ENCODE data around the gene UBE2H.
A peak's percentile ranks its signal among the peaks of the same experiment; 100 is the strongest.

UBE2H gene

DNA sequence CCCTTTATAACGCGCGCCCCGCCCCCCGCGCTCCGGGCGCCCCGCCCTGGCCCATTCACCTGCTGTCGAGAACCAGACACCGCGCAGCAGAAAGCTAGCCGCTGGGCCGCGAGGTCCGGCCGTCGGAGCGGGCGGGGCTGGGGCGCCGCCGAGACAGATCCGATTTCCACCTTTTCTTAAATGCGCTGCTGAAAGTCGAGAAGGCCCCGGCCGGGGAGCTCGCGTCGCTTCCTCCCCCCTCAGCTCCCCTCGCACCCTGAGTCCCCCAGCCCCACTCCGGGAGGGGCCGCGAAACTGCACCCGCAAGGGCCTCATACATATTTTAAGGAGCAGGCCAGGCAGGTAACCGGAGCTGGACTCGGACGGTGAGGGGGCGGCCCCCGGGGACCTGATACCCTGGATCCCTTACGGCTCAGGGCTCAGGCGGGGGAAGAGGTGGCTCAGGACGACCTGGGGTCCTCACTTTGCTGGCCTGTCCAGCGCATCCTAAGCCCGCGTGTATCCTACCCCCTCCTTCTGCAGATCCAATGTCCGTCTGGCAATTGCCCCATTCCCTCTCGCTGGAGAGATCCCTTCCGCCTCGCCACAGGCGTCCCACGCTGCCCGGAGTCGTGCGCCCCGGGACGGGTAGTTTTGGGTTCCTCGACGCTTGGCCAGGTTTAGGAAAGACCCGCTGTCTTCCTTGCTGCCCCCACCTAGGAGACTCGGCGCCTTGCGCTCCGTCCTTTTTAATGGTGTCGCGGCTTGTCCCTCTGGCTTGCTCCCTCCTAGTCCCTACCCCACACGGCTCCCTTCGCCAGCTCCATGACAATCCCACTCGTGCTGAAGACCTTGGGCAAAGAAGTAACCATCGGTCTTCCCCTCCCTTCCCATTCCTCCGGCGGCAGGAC, 170.6 kb downstream of the UBE2H start:
- Histone ChIP-seq H2AFZ (ENCODE audit: low read depth, low read length) (no peak overlapping the region), H3K4me3 (ENCODE audit: low read length) (no peak overlapping the region), H3K27ac (ENCODE audit: low read length) (no peak overlapping the region), H3K9ac (ENCODE audit: low read length) (no peak overlapping the region), H3K4me2 (ENCODE audit: low read length) (no peak overlapping the region), H3K36me3 (replicated peaks; ENCODE audit: low read depth, low read length) (no peaks in the 10 kb centered on the region), H3K27me3 (ENCODE audit: low read depth, low read length) (no peaks in the 10 kb centered on the region), H4K20me1 (ENCODE audit: insufficient read depth, low read length) (no peaks in the 10 kb centered on the region; the same call in 1 of the 2 replicates), H3K79me2 (ENCODE audit: low read length) (no peaks in the 10 kb centered on the region), H3K4me1 (ENCODE audit: low read length) (0 out of 2 replicates have a peak, but pooled peaks cover 4% of the 10 kb centered on the region), H3K9me3 (ENCODE audit: insufficient read depth, low read length) (no peaks in the 10 kb centered on the region)
- TF ChIP-seq, protein P1, sequence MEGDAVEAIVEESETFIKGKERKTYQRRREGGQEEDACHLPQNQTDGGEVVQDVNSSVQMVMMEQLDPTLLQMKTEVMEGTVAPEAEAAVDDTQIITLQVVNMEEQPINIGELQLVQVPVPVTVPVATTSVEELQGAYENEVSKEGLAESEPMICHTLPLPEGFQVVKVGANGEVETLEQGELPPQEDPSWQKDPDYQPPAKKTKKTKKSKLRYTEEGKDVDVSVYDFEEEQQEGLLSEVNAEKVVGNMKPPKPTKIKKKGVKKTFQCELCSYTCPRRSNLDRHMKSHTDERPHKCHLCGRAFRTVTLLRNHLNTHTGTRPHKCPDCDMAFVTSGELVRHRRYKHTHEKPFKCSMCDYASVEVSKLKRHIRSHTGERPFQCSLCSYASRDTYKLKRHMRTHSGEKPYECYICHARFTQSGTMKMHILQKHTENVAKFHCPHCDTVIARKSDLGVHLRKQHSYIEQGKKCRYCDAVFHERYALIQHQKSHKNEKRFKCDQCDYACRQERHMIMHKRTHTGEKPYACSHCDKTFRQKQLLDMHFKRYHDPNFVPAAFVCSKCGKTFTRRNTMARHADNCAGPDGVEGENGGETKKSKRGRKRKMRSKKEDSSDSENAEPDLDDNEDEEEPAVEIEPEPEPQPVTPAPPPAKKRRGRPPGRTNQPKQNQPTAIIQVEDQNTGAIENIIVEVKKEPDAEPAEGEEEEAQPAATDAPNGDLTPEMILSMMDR (IDR thresholded peaks at IDR 0.05; ENCODE audit: low read depth, low read length): no peak
- no peak for TF ChIP-seq EZH2phosphoT487 (IDR thresholded peaks at IDR 0.05; ENCODE audit: low read depth)

- H3K9me3 ChIP-seq (ENCODE audit: insufficient read depth, low read length): no peaks in the 10 kb centered on the region
- H3K4me2 ChIP-seq (ENCODE audit: low read length): peak overlapping the region; percentile 87
- H2AFZ ChIP-seq (ENCODE audit: low read depth, low read length): no peak overlapping the region
- H3K36me3 ChIP-seq (replicated peaks; ENCODE audit: low read depth, low read length): no peaks in the 10 kb centered on the region
- no peak overlapping the region for H3K27ac ChIP-seq (ENCODE audit: low read length)
- peak overlapping the region; percentile 48; the same call in 1 of the 2 replicates for H3K9ac ChIP-seq (ENCODE audit: low read length)
- TF ChIP-seq EZH2phosphoT487 (IDR thresholded peaks at IDR 0.05; ENCODE audit: low read depth): no peak
- TF ChIP-seq, protein P1 (IDR thresholded peaks at IDR 0.05; ENCODE audit: low read depth, low read length): no peak
- H3K79me2 ChIP-seq (ENCODE audit: low read length): no peaks in the 10 kb centered on the region
- H4K20me1 ChIP-seq (ENCODE audit: insufficient read depth, low read length): no peaks in the 10 kb centered on the region; the same call in 1 of the 2 replicates
- H3K4me1 ChIP-seq (ENCODE audit: low read length): 0 out of 2 replicates have a peak, but pooled peaks cover 4% of the 10 kb centered on the region
- H3K27me3 ChIP-seq (ENCODE audit: low read depth, low read length): no peaks in the 10 kb centered on the region
- H3K4me3 ChIP-seq (ENCODE audit: low read length): peak overlapping the region; percentile 81
Measured at GRCh38 chr7:129780974-129781927, 171.5 kb downstream of the UBE2H start.
